GM12875 (cell line): ENCODE measurements around the gene DENND2A.
"Not testable (repeated sequence)": the region's sequence is repeated elsewhere in the genome, so short reads cannot be mapped to it uniquely, and the experiment has no call there.

Experiments
- H3K4me3 ChIP-seq: one replicate; pipeline ENCODE4 v1.5.1; 2011; ENCODE audit warnings: low read depth, low read length, control low read depth
- CTCF ChIP-seq: IDR thresholded peaks from 2 replicates; pipeline ENCODE4 v1.5.1; 2011; ENCODE audit warnings: low read depth, mild to moderate bottlenecking, control low read depth, inconsistent platforms, low read length, moderate library complexity, borderline replicate concordance; ENCODE audit not compliant: insufficient read depth

DENND2A gene

GRCh38 chr7:140624392-140625191, 16.0 kb downstream of the DENND2A start:
- no peak for TF ChIP-seq CTCF

GRCh38 chr7:140623980-140624379, 16.6 kb downstream of the DENND2A start:
- no peak for TF ChIP-seq CTCF
- no peak overlapping the region for H3K4me3 ChIP-seq

More at GRCh38 chr7:140624392-140625191, 16.0 kb downstream of the DENND2A start:
- H3K4me3 ChIP-seq: no peak overlapping the region

GRCh38 chr7:140621401-140622021, 19.1 kb downstream of the DENND2A start:
- no peak overlapping the region for H3K4me3 ChIP-seq
- TF ChIP-seq CTCF: no peak

GRCh38 chr7:140619915-140620510, 20.6 kb downstream of the DENND2A start:
- H3K4me3 ChIP-seq: not testable (repeated sequence)

GRCh38 chr7:140619176-140619575, 21.4 kb downstream of the DENND2A start:
- H3K4me3 ChIP-seq: no peak overlapping the region
- no peak for TF ChIP-seq CTCF

GRCh38 chr7:140618306-140618705, 22.3 kb downstream of the DENND2A start:
- TF ChIP-seq CTCF: no peak
- no peak overlapping the region for H3K4me3 ChIP-seq

- no peak overlapping the region for H3K4me3 ChIP-seq
- TF ChIP-seq CTCF: no peak
These were observed 23.5 kb downstream of the DENND2A start for GRCh38 chr7:140617081-140617480.
